Activated T-cell treated with anti-CD3 and anti-CD28 coated beads, Interleukin-2, amount 50 U/mL, for 24 hours (primary cell): ENCODE results near the gene RAD50.

ENCODE experiments used
- DNase-seq: peaks from one replicate; pipeline ENCODE4 v3.0.0-alpha.2; 2020
- H3K27ac Mint-ChIP-seq: 2 replicates; pipeline ENCODE4 v1.8.0; 2020; ENCODE audit warnings: mild to moderate bottlenecking, mixed read lengths
- H3K27me3 Mint-ChIP-seq: 2 replicates; pipeline ENCODE4 v1.8.0; 2020; ENCODE audit warnings: mixed read lengths
- H3K36me3 Mint-ChIP-seq: 2 replicates; pipeline ENCODE4 v1.8.0; 2020; ENCODE audit warnings: low read depth, mixed read lengths
- H3K4me1 Mint-ChIP-seq: 2 replicates; pipeline ENCODE4 v1.8.0; 2020; ENCODE audit warnings: low read depth, mixed read lengths
- H3K4me3 Mint-ChIP-seq: 2 replicates; pipeline ENCODE4 v1.8.0; 2020; ENCODE audit warnings: mild to moderate bottlenecking, moderate library complexity, mixed read lengths
- H3K9me3 Mint-ChIP-seq: 2 replicates; pipeline ENCODE4 v1.8.0; 2020; ENCODE audit warnings: mixed read lengths

The RAD50 gene

DNA sequence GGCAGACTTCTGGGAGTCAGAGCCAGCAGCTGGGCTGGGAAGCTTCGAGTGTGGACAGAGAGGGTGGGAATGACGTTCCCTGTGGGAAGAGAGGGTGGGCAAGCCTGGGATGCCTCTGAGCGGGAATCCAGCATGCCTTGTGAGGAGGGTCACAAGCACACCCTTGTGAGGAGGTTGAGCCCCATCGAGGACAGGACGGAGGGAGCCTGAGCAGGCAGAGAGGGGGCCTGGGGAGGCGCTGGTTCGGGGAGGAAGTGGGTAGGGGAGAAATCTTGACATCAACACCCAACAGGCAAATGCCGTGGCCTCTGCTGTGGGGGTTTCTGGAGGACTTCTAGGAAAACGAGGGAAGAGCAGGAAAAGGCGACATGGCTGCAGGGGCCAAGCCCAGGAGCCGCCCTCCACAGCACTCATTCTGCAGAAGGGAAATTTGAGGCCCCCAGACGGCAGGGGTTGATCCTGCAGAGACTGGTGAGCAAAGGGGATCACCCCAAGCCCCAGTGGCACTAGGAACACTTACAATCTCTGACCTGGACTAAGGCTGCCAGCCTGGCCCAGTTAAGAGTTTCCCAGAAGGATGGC is 100.1 kb downstream of the RAD50 start:
- DNase-seq = no peak
- H3K9me3 Mint-ChIP-seq = no peaks in the 10 kb centered on the region
- H3K36me3 Mint-ChIP-seq = no peaks in the 10 kb centered on the region
- peaks cover 40% of the 10 kb centered on the region for H3K4me1 Mint-ChIP-seq
- peaks cover 54% of the 10 kb centered on the region for H3K27me3 Mint-ChIP-seq
- peak overlapping the region; percentile 57 for H3K27ac Mint-ChIP-seq
- H3K4me3 Mint-ChIP-seq = peak overlapping the region; percentile 43

DNA sequence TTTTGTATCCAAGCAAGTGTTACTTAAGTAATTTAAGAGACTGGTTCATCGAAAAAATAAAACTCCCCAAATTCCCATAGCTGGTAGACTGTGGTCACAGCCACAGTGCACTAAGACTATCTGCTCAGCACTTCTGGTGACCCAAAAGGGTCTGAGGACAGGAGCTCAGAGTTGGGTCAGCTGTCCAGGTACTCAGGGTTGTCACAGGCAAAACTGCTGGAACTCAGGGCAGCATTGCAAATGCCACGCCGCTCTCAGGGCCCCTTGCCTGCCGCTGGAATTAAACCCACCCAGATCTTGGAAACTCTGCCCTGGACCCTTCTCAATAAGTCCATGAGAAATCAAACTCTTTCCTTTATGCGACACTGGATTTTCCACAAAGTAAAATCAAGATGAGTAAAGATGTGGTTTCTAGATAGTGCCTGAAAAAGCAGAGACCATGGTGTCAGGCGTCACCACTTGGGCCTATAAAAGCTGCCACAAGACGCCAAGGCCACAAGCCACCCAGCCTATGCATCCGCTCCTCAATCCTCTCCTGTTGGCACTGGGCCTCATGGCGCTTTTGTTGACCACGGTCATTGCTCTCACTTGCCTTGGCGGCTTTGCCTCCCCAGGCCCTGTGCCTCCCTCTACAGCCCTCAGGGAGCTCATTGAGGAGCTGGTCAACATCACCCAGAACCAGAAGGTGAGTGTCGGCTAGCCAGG is 101.1 kb downstream of the RAD50 start, which contains the start of gene IL13:
Gene IL13 (plus strand): TSS at position 498 of the 705 bp plus-strand sequence. CDS start 14 bp downstream, at position 512.
- Mint-ChIP-seq H3K4me3 (peak within 1 kb of the TSS; percentile 28), H3K27ac (peak within 1 kb of the TSS; percentile 14), H3K27me3 (peaks cover 54% of the 10 kb centered on the region), H3K9me3 (no peaks in the 10 kb centered on the region), H3K36me3 (no peaks in the 10 kb centered on the region), H3K4me1 (peaks cover 46% of the 10 kb centered on the region)
- DNase-seq = no peak

DNA sequence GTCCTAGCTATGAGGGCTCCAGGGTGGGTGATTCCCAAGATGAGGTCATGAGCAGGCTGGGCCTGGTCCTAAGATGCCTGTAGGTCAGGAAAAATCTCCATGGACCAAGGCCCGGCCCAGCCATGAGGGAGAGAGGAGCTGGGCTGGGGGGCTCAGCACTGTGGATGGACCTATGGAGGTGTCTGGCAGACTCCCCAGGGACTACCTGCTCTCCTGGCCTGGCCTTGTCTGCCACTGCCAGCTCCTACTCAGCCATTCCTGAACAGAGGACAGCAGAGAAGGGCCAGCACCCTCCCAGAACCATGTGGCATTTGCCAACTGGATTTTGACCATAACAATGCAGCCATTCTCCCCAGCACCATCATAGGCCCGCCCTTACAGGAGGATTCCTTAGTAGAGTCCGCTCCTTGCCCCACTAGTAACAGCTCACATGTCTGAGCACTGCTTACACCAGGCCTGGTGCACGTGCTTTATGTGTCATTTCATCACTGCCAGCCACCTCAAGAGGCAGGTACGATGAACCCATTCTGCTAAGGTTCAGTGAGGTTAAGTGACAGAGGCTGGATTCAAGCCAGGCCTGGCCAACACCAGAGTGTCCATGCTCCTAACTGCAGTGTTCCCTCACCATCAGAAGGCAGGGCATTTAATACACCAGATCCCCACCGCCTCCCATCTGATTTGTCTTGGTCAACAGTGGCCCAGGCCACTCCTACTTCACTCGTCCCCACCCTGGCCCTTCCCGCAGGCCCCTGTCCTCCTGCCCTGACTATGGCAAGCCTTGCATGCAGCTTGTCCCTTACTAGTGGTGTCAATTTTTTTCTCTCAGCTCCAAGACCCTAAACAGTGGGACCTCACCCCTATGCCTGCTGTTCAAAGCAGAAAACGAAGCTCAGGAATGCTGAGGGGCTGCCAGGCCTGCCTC is 101.9 kb downstream of the RAD50 start:
- Mint-ChIP-seq H3K4me1 (peaks cover 54% of the 10 kb centered on the region), H3K27ac (peak overlapping the region; percentile 10), H3K9me3 (no peaks in the 10 kb centered on the region), H3K4me3 (peak overlapping the region; percentile 28), H3K27me3 (peaks cover 50% of the 10 kb centered on the region), H3K36me3 (no peaks in the 10 kb centered on the region)
- no peak for DNase-seq

DNA sequence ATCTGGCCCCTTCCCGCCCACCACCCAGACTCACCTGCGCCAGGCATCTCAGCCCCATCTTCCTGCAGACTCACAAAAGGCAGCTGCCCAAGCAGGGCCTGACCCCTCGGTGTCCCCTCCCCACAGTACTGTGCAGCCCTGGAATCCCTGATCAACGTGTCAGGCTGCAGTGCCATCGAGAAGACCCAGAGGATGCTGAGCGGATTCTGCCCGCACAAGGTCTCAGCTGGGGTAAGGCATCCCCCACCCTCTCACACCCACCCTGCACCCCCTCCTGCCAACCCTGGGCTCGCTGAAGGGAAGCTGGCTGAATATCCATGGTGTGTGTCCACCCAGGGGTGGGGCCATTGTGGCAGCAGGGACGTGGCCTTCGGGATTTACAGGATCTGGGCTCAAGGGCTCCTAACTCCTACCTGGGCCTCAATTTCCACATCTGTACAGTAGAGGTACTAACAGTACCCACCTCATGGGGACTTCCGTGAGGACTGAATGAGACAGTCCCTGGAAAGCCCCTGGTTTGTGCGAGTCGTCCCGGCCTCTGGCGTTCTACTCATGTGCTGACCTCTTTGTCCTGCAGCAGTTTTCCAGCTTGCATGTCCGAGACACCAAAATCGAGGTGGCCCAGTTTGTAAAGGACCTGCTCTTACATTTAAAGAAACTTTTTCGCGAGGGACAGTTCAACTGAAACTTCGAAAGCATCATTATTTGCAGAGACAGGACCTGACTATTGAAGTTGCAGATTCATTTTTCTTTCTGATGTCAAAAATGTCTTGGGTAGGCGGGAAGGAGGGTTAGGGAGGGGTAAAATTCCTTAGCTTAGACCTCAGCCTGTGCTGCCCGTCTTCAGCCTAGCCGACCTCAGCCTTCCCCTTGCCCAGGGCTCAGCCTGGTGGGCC is 103.1 kb downstream of the RAD50 start:
- H3K36me3 Mint-ChIP-seq = no peaks in the 10 kb centered on the region
- peaks cover 63% of the 10 kb centered on the region for H3K4me1 Mint-ChIP-seq
- H3K27ac Mint-ChIP-seq = peak overlapping the region; percentile 59
- H3K27me3 Mint-ChIP-seq = peaks cover 39% of the 10 kb centered on the region
- no peak overlapping the region for H3K4me3 Mint-ChIP-seq
- H3K9me3 Mint-ChIP-seq = no peaks in the 10 kb centered on the region
- no peak for DNase-seq

DNA sequence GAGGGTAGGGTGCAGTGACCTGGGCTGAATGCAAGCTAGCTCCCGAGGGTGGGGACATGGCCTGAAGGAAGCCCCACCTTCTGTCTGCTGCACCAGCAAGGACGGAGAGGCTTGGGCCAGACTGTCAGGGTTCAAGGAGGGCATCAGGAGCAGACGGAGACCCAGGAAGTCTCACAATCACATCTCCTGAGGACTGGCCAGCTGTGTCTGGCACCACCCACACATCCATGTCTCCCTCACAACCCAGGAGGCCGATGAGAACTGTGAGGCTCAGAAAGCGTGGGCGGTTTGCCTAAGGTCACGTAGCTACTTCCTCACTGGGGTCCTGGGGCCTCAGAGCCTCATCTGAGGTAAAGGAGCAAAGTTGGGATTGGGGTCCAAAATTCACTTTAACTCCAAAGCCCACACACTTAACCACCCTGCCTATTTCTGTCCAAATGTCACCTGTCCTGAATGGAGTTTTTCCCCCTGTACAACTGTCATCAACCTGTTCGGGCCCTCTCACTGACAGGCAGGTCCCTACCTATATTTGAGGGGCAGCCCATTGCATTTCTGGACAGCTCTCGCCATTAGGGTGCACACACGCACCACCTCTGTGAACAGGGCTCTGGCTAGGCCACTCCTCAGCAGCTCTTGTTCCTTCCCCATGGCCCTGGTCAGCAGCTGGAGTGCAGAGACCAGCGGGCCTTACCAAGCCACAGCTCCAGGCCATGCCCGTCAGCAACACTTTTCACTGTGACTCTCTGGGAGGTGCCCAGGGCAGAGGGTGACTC is 104.6 kb downstream of the RAD50 start:
- Mint-ChIP-seq H3K27ac (no peak overlapping the region), H3K4me1 (peaks cover 62% of the 10 kb centered on the region), H3K9me3 (no peaks in the 10 kb centered on the region), H3K4me3 (no peak overlapping the region), H3K27me3 (peaks cover 29% of the 10 kb centered on the region), H3K36me3 (no peaks in the 10 kb centered on the region)
- DNase-seq = no peak

DNA sequence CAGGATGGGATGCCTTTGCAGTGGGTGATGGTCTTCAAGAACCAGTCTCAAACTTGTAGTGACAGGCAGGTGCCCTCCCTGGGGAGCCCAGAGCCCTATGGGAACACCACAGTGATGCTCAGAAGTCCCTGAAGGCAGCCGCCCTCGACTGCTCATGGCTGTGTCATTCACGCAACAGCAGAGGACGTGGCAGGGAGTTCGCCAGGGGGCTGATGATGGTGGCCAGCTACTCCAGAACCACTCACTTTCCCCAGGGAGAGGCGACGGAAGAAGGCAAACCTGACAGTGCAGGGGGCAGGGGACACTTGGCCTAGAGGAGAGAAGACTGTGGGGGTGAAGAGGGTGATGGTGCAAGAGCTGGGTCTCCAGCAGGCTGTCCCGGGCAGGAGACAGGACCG is 105.2 kb downstream of the RAD50 start:
- no peaks in the 10 kb centered on the region for H3K9me3 Mint-ChIP-seq
- peak overlapping the region; percentile 30 for H3K27ac Mint-ChIP-seq
- no peaks in the 10 kb centered on the region for H3K36me3 Mint-ChIP-seq
- no peak for DNase-seq
- H3K4me1 Mint-ChIP-seq = peaks cover 57% of the 10 kb centered on the region
- peaks cover 24% of the 10 kb centered on the region for H3K27me3 Mint-ChIP-seq
- H3K4me3 Mint-ChIP-seq = no peak overlapping the region

DNA sequence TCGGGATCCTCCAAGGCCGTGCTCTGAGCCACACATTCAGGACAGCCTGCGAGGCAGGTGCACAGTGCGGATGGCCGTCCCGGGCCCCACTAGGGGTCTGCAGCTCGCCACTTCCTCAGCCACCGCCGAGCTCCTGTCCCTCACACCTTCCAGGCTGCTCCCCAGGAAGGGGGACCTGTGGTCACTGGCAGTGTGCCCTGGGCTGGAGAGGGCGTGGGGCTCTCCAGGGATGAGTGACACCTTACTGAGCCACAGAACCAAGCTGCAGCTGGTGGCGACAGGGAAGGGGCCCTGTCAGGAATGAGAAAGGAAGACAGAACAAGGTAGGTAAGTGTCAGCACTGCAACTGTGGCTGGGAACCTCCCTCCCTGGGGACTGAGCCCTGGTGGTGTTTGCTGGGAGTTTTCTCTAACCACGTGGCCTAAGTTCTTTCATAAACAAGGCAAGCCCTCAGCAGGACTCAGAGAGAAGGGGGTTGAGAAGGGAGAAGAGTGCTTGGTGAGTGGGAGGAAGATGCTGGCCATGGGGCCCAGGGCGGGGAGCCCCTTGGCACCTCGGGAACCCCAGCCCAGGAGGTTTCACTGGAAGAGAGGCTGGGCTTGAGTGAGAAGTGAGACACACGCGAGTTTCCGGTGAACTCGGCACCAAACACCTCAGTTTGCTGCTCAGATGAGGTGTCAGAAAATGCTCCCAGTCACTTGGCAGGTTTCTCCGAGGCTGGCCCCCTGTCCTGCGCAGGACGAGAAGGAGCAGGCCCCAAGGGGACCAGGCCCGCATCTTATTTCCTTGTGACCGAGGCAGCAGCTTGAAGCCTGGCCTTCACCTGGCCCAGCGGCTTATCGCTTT is 106.4 kb downstream of the RAD50 start:
- Mint-ChIP-seq H3K27me3 (peaks cover 12% of the 10 kb centered on the region), H3K4me1 (peaks cover 48% of the 10 kb centered on the region), H3K27ac (peak overlapping the region; percentile 92), H3K9me3 (no peaks in the 10 kb centered on the region), H3K36me3 (no peaks in the 10 kb centered on the region), H3K4me3 (no peak overlapping the region)
- peak; percentile 61 for DNase-seq

DNA sequence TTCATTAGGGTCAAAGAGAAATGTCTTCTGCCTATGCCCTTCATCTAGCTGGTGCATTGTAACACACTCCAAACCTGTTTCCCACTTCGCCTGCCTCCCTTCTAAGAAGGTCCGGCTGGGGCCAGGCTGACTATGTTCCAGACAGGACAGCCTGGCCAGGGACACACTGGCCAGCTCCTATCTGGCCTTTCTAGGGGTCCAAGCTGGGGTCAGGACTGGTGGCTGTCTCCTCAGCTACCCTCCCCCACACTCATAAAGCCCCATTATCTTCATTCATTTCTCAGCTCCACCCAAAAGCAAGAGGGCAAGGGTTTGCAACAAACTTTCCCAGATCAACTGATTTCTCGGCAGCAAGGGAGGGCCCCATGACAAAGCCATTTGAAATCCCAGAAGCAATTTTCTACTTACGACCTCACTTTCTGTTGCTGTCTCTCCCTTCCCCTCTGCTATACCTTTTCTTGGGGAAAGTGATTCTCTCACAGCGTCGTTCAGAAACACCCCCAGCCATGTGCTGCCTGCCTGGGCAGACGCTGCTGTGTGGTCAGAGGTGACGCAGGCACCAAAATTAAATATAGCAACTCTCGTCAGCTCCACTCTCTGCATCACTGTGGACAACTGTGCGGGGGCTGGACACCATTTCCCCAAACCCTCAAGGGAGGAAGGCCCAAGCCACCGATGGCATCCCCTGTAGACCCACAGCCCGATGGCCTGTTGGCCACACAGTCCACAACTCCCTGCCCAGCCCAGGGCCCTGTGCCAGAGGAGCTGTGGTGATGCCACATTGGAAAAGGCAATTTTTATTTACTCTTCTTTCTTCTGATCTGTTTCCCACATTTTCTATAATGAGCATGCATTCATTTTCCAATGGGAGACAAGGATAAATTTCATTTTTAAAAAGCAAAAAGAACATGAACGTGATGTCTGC is 107.3 kb downstream of the RAD50 start:
- no peaks in the 10 kb centered on the region for H3K36me3 Mint-ChIP-seq
- no peak overlapping the region for H3K4me3 Mint-ChIP-seq
- H3K9me3 Mint-ChIP-seq = no peaks in the 10 kb centered on the region
- DNase-seq = no peak
- peaks cover 6% of the 10 kb centered on the region for H3K27me3 Mint-ChIP-seq
- peak overlapping the region; percentile 92 for H3K27ac Mint-ChIP-seq
- H3K4me1 Mint-ChIP-seq = peaks cover 42% of the 10 kb centered on the region

DNA sequence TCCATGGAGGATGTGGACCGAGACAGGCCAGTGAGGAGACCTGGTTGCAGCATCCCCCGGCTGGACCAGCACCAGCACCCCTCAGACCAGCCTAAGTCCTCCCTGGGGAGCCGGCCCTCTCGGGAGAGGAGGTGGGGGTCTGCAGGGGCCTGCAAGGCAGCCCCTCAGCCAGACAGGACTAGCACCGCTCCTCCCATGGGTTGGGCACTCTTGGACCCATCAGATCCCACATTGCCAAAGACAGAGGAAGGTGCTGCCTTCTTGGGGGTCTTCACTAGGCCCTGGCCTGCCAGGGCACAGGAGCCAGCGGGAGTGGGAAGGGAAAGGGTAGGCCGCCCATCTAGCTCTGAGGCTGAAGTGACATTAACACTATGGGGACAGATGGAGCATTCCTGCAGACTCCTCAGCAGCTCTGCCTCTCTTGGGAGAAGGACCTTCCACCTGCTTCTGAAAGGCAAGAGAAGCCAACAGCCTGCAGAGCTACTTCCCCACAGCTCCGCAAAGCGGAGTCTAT is 108.0 kb downstream of the RAD50 start:
- no peaks in the 10 kb centered on the region for H3K9me3 Mint-ChIP-seq
- no peak for DNase-seq
- H3K4me3 Mint-ChIP-seq = no peak overlapping the region
- H3K27ac Mint-ChIP-seq = no peak overlapping the region
- no peaks in the 10 kb centered on the region for H3K36me3 Mint-ChIP-seq
- peaks cover 42% of the 10 kb centered on the region for H3K4me1 Mint-ChIP-seq
- peaks cover 3% of the 10 kb centered on the region for H3K27me3 Mint-ChIP-seq

DNA sequence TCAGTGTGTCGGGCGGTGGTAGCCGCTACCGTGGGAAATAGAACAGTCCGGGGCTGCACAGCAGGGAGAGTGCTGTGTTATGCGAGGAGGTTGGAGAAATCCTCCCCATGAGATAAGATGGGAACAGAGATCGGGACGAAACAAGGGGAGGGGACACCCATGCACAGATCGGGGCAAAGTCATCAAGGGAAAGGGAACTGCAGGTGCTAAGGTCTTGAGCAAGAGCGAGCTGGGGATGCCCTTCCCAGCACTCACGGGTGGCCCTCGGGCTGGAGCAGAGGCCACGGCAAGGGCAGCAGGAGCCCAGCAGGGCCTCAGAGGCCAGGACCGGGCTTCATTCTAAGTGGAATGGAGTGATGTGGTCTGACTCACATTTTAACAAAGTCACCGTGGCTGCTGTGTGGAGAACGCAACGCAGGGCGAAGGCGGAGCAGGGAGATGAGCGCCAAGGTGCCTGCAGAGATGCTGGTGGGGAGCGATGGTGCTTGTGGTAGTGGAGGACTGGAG is 108.8 kb downstream of the RAD50 start:
- Mint-ChIP-seq H3K4me1 (peaks cover 37% of the 10 kb centered on the region), H3K4me3 (no peak overlapping the region), H3K36me3 (no peaks in the 10 kb centered on the region), H3K9me3 (no peaks in the 10 kb centered on the region), H3K27ac (no peak overlapping the region), H3K27me3 (peaks cover 3% of the 10 kb centered on the region)
- DNase-seq = no peak

DNA sequence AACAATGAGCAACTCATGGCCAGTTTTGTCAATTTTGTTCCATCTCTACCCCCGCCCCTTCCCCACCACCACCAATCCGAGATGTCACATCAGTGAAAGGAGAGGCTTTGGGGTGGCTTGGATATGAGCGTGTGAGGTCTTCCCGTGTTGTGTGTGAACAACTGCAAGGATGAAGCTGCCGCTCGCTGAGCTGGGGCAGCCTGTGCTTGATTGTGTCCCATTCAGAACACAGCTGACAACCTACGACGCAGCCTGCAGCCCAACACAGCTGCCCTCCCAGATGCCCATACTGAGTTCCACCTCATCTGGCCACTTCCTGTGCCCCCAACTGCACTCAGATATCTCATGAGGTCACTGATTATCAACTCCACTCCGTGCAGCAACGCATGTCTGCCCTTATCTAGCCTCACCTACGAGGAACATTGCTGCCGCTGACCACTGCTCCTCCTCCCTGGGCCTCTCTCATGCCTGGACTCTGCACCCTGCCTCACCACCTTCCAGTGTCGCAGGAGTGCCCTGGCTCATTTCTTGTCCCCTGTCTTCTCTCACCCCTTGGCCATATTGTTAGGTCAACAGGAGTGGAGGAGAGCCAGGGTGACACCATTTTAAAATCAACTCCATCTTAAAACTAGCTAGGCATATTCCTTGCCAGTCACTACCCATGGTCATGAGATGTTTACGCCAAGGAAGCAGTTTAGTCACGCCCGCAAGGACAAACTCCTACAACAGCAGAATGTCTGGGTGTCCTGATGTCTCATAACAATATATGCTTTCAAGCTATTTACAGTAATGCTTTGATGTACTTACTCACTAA is 109.7 kb downstream of the RAD50 start:
- Mint-ChIP-seq H3K4me1 (peaks cover 30% of the 10 kb centered on the region), H3K9me3 (no peaks in the 10 kb centered on the region), H3K4me3 (no peak overlapping the region), H3K27me3 (peaks cover 3% of the 10 kb centered on the region), H3K36me3 (no peaks in the 10 kb centered on the region), H3K27ac (no peak overlapping the region)
- DNase-seq = no peak
